ENCODE results near the gene STAP2. TPM values are rescaled to one million over a fixed set of nuclear protein-coding genes. Genes with fewer than 3 reads are reported as not detected.

Gene STAP2
- total and polyA plus RNA-seq, 8 donors, result 17.4 to 65.5 (median 26.9) TPM

GRCh38 chr19:4373013-4373367 lies 34.4 kb upstream of the STAP2 start:
- Histone ChIP-seq H3K27ac (peak overlapping the region in 2 of 4 donors; percentile 15 to 65), H3K27me3 (no peaks in the 10 kb centered on the region), H3K9me3 (no peaks in the 10 kb centered on the region), H3K4me1 (peaks cover 47 to 73% (median 65%) of the 10 kb centered on the region in 3 donors), H3K4me3 (no peak overlapping the region), H3K36me3 (no peaks in the 10 kb centered on the region)
- FAIRE-seq (no peak), DNase-seq (no peak), ATAC-seq (no peak)
- TF ChIP-seq, protein P1, sequence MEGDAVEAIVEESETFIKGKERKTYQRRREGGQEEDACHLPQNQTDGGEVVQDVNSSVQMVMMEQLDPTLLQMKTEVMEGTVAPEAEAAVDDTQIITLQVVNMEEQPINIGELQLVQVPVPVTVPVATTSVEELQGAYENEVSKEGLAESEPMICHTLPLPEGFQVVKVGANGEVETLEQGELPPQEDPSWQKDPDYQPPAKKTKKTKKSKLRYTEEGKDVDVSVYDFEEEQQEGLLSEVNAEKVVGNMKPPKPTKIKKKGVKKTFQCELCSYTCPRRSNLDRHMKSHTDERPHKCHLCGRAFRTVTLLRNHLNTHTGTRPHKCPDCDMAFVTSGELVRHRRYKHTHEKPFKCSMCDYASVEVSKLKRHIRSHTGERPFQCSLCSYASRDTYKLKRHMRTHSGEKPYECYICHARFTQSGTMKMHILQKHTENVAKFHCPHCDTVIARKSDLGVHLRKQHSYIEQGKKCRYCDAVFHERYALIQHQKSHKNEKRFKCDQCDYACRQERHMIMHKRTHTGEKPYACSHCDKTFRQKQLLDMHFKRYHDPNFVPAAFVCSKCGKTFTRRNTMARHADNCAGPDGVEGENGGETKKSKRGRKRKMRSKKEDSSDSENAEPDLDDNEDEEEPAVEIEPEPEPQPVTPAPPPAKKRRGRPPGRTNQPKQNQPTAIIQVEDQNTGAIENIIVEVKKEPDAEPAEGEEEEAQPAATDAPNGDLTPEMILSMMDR (IDR thresholded peaks at IDR 0.05), result no peak
- intact Hi-C loops (cut with DNase I), result no loop called here
- WGBS, 2 donors, result 75 to 81% methylated on average over 8 of the region's 8 CpGs

GRCh38 chr19:4372165-4373012 lies 33.8 kb upstream of the STAP2 start:
- no peak overlapping the region for H3K27ac ChIP-seq
- intact Hi-C loops (cut with DNase I), result no loop called here
- H3K4me1 ChIP-seq, result peaks cover 43 to 67% (median 59%) of the 10 kb centered on the region in 3 donors
- DNase-seq (peak in 1 of 6 donors; percentile 8), ATAC-seq (no peak), FAIRE-seq (no peak)
- H3K4me3 ChIP-seq, result no peak overlapping the region
- H3K36me3 ChIP-seq, result no peaks in the 10 kb centered on the region
- no peaks in the 10 kb centered on the region for H3K27me3 ChIP-seq
- no peaks in the 10 kb centered on the region for H3K9me3 ChIP-seq
- WGBS, 2 donors, result 83 to 87% methylated on average over 22 of the region's 22 CpGs
- TF ChIP-seq, protein P1 (IDR thresholded peaks at IDR 0.05), result no peak

GRCh38 chr19:4371247-4372164 lies 32.9 kb upstream of the STAP2 start:
- Histone ChIP-seq H3K27ac (no peak overlapping the region), H3K4me1 (peaks cover 34 to 58% (median 50%) of the 10 kb centered on the region in 3 donors), H3K4me3 (no peak overlapping the region), H3K27me3 (no peaks in the 10 kb centered on the region), H3K36me3 (no peaks in the 10 kb centered on the region), H3K9me3 (no peaks in the 10 kb centered on the region)
- no peak for FAIRE-seq
- peak in 2 of 4 donors; percentile 7 to 19 for ATAC-seq
- DNase-seq, result peak in 2 of 6 donors; percentile 42 to 59
- TF ChIP-seq, protein P1 (IDR thresholded peaks at IDR 0.05), result no peak
- WGBS, 2 donors, result 55 to 63% methylated on average over 31 of the region's 31 CpGs
- intact Hi-C loops (cut with DNase I), result no loop called here

- H3K27me3 ChIP-seq, result no peaks in the 10 kb centered on the region
- TF ChIP-seq, protein P1 (IDR thresholded peaks at IDR 0.05), result no peak
- no peaks in the 10 kb centered on the region for H3K9me3 ChIP-seq
- 77 to 78% methylated on average over 15 of the region's 15 CpGs for WGBS, 2 donors
- intact Hi-C loops (cut with DNase I), result no loop called here
- no peaks in the 10 kb centered on the region for H3K36me3 ChIP-seq
- H3K4me3 ChIP-seq, result no peak overlapping the region
- ATAC-seq (no peak), DNase-seq (peak in 1 of 6 donors; percentile 4), FAIRE-seq (no peak)
- H3K4me1 ChIP-seq, result peaks cover 24 to 48% (median 40%) of the 10 kb centered on the region in 3 donors
- H3K27ac ChIP-seq, result no peak overlapping the region
These were observed 31.9 kb upstream of the STAP2 start for GRCh38 chr19:4370418-4371041.
